ENCODE results near the gene TRAPPC8. TPM values are rescaled to one million over a fixed set of nuclear protein-coding genes. Genes with fewer than 3 reads are reported as not detected.

The TRAPPC8 gene
- total RNA-seq, 1 experiment from 2014 or later, result 37.9 TPM

DNA sequence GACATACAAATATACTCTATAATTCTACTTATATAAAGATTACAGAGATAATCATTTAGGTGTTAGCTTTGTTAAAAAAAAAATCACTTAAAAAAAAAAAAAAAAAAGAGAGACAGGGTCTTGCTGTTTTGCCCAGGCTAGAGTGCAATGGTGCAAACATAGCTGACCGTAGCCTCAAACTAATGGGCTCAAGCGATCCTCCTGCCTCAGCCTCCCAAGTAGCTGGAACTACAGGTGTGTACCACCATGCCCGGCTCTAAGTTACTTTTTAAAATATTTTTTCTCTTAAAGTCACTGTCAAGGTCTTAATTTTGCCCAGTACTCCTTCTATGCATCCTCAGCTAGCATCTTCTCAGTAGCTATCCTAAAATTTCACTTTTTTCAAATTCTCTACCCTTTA is 105.0 kb downstream of the TRAPPC8 start:
- intact Hi-C loops (cut with micrococcal nuclease; ENCODE audit: unreplicated experiment), result no loop called here
- Histone ChIP-seq H3K9me3 (ENCODE audit: low read depth, low read length, poor library complexity, severe bottlenecking) (no peaks in the 10 kb centered on the region), H3K27me3 (replicated peaks; ENCODE audit: insufficient read depth, low read depth, low read length, poor library complexity) (no peaks in the 10 kb centered on the region), H3K27ac (ENCODE audit: low read depth, low read length, poor library complexity, severe bottlenecking) (no peak overlapping the region), H3K4me3 (ENCODE audit: low read depth, low read length, poor library complexity, severe bottlenecking) (no peak overlapping the region), H3K4me1 (ENCODE audit: insufficient read depth, low read length, poor library complexity, severe bottlenecking) (no peaks in the 10 kb centered on the region), H3K36me3 (ENCODE audit: insufficient read depth, low read length, poor library complexity, severe bottlenecking) (peaks cover 24% of the 10 kb centered on the region)
- TF ChIP-seq EZH2 (IDR thresholded peaks at IDR 0.05; ENCODE audit: borderline replicate concordance, low read depth, low read length, poor library complexity, severe bottlenecking) (no peak), CTCF (conservative IDR thresholded peaks at IDR 0.05; ENCODE audit: low read depth, low read length) (no peak)
- POLR2A ChIA-PET (ENCODE audit: low non-redundant PET), result no interaction called here
- DNase-seq (ENCODE audit: low spot score), result no peak
- CTCF ChIA-PET, result no interaction called here
- no TSS peak for BruUV-seq (replicated peaks)

- no peak for TF ChIP-seq EZH2 (IDR thresholded peaks at IDR 0.05; ENCODE audit: borderline replicate concordance, low read depth, low read length, poor library complexity, severe bottlenecking)
- no peak for TF ChIP-seq CTCF (conservative IDR thresholded peaks at IDR 0.05; ENCODE audit: low read depth, low read length)
- H3K36me3 ChIP-seq (ENCODE audit: insufficient read depth, low read length, poor library complexity, severe bottlenecking), result peaks cover 27% of the 10 kb centered on the region
- no peak overlapping the region for H3K4me3 ChIP-seq (ENCODE audit: low read depth, low read length, poor library complexity, severe bottlenecking)
- no peaks in the 10 kb centered on the region for H3K9me3 ChIP-seq (ENCODE audit: low read depth, low read length, poor library complexity, severe bottlenecking)
- no peaks in the 10 kb centered on the region for H3K4me1 ChIP-seq (ENCODE audit: insufficient read depth, low read length, poor library complexity, severe bottlenecking)
- ChIA-PET POLR2A (ENCODE audit: low non-redundant PET) (no interaction called here), CTCF (no interaction called here)
- intact Hi-C loops (cut with micrococcal nuclease; ENCODE audit: unreplicated experiment), result no loop called here
- H3K27ac ChIP-seq (ENCODE audit: low read depth, low read length, poor library complexity, severe bottlenecking), result no peak overlapping the region
- no TSS peak for BruUV-seq (replicated peaks)
- DNase-seq (ENCODE audit: low spot score), result no peak
- no peaks in the 10 kb centered on the region for H3K27me3 ChIP-seq (replicated peaks; ENCODE audit: insufficient read depth, low read depth, low read length, poor library complexity)
These were observed 107.3 kb downstream of the TRAPPC8 start for GRCh38 chr18:31835528-31836133.

DNA sequence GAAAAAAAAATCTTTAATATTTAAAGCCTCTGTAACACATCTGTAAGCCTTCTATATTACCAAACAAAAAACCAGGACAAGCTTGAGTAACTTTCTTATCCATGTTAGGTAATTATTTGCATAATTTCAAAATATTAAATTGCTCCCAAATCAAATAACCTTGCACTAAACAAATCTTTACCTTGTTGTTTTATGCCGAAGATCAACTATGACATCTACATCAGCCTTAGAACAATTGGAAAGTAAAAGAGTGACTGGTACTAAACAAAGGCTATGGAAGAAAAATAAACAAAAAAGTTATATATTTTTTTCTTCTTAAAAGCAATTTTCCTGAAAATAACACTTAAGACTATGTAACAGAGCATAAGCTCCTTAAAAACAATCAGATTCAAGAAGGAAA is 111.0 kb downstream of the TRAPPC8 start:
- TF ChIP-seq EZH2 (IDR thresholded peaks at IDR 0.05; ENCODE audit: borderline replicate concordance, low read depth, low read length, poor library complexity, severe bottlenecking) (no peak), CTCF (conservative IDR thresholded peaks at IDR 0.05; ENCODE audit: low read depth, low read length) (no peak)
- intact Hi-C loops (cut with micrococcal nuclease; ENCODE audit: unreplicated experiment), result no loop called here

More for the DNA sequence above, 111.0 kb downstream of the TRAPPC8 start:
- Histone ChIP-seq H3K27ac (ENCODE audit: low read depth, low read length, poor library complexity, severe bottlenecking) (no peak overlapping the region), H3K9me3 (ENCODE audit: low read depth, low read length, poor library complexity, severe bottlenecking) (no peaks in the 10 kb centered on the region), H3K36me3 (ENCODE audit: insufficient read depth, low read length, poor library complexity, severe bottlenecking) (peaks cover 12% of the 10 kb centered on the region), H3K4me3 (ENCODE audit: low read depth, low read length, poor library complexity, severe bottlenecking) (no peak overlapping the region), H3K4me1 (ENCODE audit: insufficient read depth, low read length, poor library complexity, severe bottlenecking) (no peaks in the 10 kb centered on the region), H3K27me3 (replicated peaks; ENCODE audit: insufficient read depth, low read depth, low read length, poor library complexity) (no peaks in the 10 kb centered on the region)
- CTCF ChIA-PET, result no interaction called here
- no TSS peak for BruUV-seq (replicated peaks)
- DNase-seq (ENCODE audit: low spot score), result no peak
- POLR2A ChIA-PET (ENCODE audit: low non-redundant PET), result no interaction called here
